ENCODE measurements around the gene LY6G6F. TPM values are rescaled to one million over a fixed set of nuclear protein-coding genes. Genes with fewer than 3 reads are reported as not detected.

LY6G6F gene
- total and polyA plus RNA-seq, 2 of the 13 experiments (the other 11 are each of a cell fraction or from before 2014, with no cell fraction given) = not detected

- no peak for TF ChIP-seq MXD3 (CRISPR knock-in tag; IDR thresholded peaks at IDR 0.05)
- no peak for TF ChIP-seq SMYD3 (CRISPR knock-in tag; IDR thresholded peaks at IDR 0.05)
- TF ChIP-seq ZBTB33 (CRISPR knock-in tag; IDR thresholded peaks at IDR 0.05) = peak; percentile 93
- TF ChIP-seq MAZ (IDR thresholded peaks at IDR 0.05; ENCODE audit: borderline replicate concordance, low read depth, low read length) = 0 out of 2 replicates have a peak, but pooled peaks have one; percentile 9
- peak; percentile 71; the same call in 1 of the 2 replicates for TF ChIP-seq MAZ (CRISPR knock-in tag; IDR thresholded peaks at IDR 0.05; ENCODE audit: low read depth)
Measured at GRCh38 chr6:31729979-31730630, 23.4 kb downstream of the LY6G6F start (continued).

DNA sequence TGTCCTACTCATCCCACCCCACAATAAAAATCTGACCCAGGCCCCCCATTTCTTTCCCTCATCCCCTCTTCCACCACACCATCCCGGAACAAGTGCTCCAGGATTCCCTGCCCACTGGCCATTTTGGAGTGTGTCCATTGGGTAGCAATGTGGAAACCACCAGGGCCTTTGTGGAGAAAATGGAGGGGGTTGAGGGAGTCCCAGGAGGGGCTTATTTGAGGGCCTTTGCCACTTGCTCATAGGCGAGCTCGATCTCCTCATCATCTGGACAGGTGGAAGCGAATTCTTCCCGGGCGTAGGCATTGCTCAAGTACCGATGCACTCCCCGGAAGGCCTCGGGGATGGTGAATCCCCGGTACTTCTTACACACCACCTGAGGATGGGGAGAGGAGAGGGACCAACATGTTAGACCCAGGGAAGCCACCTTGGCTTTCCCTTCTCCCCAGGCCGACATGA lies 24.0 kb downstream of the LY6G6F start:
- H3K79me2 ChIP-seq (ENCODE audit: insufficient read depth, low read length) = peaks cover 27% of the 10 kb centered on the region
- TF ChIP-seq TCF12 (IDR thresholded peaks at IDR 0.05) (no peak), TCF12 (CRISPR knock-in tag; IDR thresholded peaks at IDR 0.05) (0 out of 2 replicates have a peak, but pooled peaks have one; percentile 64), ZSCAN20 (CRISPR knock-in tag; IDR thresholded peaks at IDR 0.05; ENCODE audit: borderline replicate concordance) (no peak), SOX13 (IDR thresholded peaks at IDR 0.05) (no peak), SOX13 (CRISPR knock-in tag; conservative IDR thresholded peaks at IDR 0.05 in 1 of 2, IDR thresholded peaks at IDR 0.05 in 1 of 2) (no peak), CEBPB (IDR thresholded peaks at IDR 0.05; ENCODE audit: borderline replicate concordance, low read depth, low read length) (no peak), SCMH1 (CRISPR knock-in tag; IDR thresholded peaks at IDR 0.05; ENCODE audit: borderline replicate concordance) (no peak), ZNF674 (CRISPR knock-in tag; IDR thresholded peaks at IDR 0.05; ENCODE audit: low read depth) (no peak), CERS6 (CRISPR knock-in tag; IDR thresholded peaks at IDR 0.05) (no peak), RXRA (CRISPR knock-in tag; IDR thresholded peaks at IDR 0.05) (no peak), HOXA7 (CRISPR knock-in tag; IDR thresholded peaks at IDR 0.05) (no peak)
- TF ChIP-seq, protein P1, sequence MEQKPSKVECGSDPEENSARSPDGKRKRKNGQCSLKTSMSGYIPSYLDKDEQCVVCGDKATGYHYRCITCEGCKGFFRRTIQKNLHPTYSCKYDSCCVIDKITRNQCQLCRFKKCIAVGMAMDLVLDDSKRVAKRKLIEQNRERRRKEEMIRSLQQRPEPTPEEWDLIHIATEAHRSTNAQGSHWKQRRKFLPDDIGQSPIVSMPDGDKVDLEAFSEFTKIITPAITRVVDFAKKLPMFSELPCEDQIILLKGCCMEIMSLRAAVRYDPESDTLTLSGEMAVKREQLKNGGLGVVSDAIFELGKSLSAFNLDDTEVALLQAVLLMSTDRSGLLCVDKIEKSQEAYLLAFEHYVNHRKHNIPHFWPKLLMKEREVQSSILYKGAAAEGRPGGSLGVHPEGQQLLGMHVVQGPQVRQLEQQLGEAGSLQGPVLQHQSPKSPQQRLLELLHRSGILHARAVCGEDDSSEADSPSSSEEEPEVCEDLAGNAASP (CRISPR knock-in tag; IDR thresholded peaks at IDR 0.05; ENCODE audit: borderline replicate concordance) = no peak

More for the DNA sequence above, 24.0 kb downstream of the LY6G6F start:
- ChIA-PET POLR2A (interaction anchor here (0.6 to 11.3 kb wide), 18 partner anchors 8 to 221 kb away, joined by 3 to 279 read pairs (median 6); partner anchors contain the start of genes ABHD16A, CLIC1, HSPA1A and HSPA1B), CTCF (ENCODE audit: low intra/inter-chr PET ratio, low total read pairs) (interaction anchor here (4.2 kb wide), 1 partner anchor 39 kb away, joined by 74 read pairs; no protein-coding TSS in a partner anchor)
- H3K9ac ChIP-seq (ENCODE audit: insufficient read depth, low read depth, low read length) = no peak overlapping the region
- ATAC-seq (no peak), FAIRE-seq (peak; percentile 21), DNase-seq (ENCODE audit: low spot score) (no peak)
- peak overlapping the region; percentile 11 for H3K27ac ChIP-seq (ENCODE audit: extremely low read length, insufficient read depth, low read length)
- BruUV-seq (replicated peaks) = no TSS peak
- H2AFZ ChIP-seq (ENCODE audit: low read length) = no peak overlapping the region
- no peaks in the 10 kb centered on the region; a peak in 1 of 5 replicates for H3K27me3 ChIP-seq (ENCODE audit: control insufficient read depth in 1 of 2, insufficient read depth in 2 of 2, low read length in 2 of 2)
- in situ Hi-C loops (cut with HindIII; ENCODE audit: extremely low pct_ligation_motif_present, low pct_unique_long_range_greater_than_20kb) = loop anchor here (5.0 kb wide), 1 partner anchor 37 kb away; no protein-coding TSS in a partner anchor
- no peaks in the 10 kb centered on the region for H3K9me3 ChIP-seq (ENCODE audit: low read length)
- over 99% methylated on average over 10 of the region's 11 CpGs for WGBS (ENCODE audit: low lambda C conversion rate)
- H3K4me1 ChIP-seq (ENCODE audit: insufficient read depth, low read length) = peaks cover 57% of the 10 kb centered on the region
- H4K20me1 ChIP-seq (ENCODE audit: insufficient read depth, low read length) = peaks cover 33% of the 10 kb centered on the region; the same call in 1 of the 2 replicates
- intact Hi-C loops (cut with micrococcal nuclease; ENCODE audit: unreplicated experiment) = no loop called here
- H3K36me3 ChIP-seq (replicated peaks in 1 of 2; ENCODE audit: control insufficient read depth in 1 of 2, insufficient read depth in 2 of 2, low read length in 2 of 2) = peaks cover 24 to 42% of the 10 kb centered on the region in 2 experiments
- H3K4me2 ChIP-seq (ENCODE audit: low read depth, low read length) = 0 out of 2 replicates have a peak overlapping the region, but pooled peaks have one; percentile 86
- H3K4me3 ChIP-seq (replicated peaks in 1 of 3; ENCODE audit: insufficient read depth in 1 of 3, low read depth in 2 of 3, low read length in 3 of 3) = no peak overlapping the region; a peak in 1 of 6 replicates
